OCI-LY3 (cell line): ENCODE results near the gene PNLIPRP2.

Source experiments
- H2AFZ ChIP-seq: fragments of 200-600, 300-600 bp; shearing (Covaris generic); 2 replicates; pipeline ENCODE4 v1.6.0; 2014; ENCODE audit warnings: antibody characterized with exemption, low read depth, low read length
- H3K27ac ChIP-seq: fragments of 200-600, 300-600 bp; sonication (generic); 2 replicates; pipeline ENCODE4 v1.5.1; 2014; ENCODE audit warnings: mild to moderate bottlenecking, low read length, moderate library complexity, mixed read lengths
- H3K27me3 ChIP-seq: fragments of 200-600, 300-600 bp; sonication (generic); 2 replicates; pipeline ENCODE4 v1.6.1; 2014; ENCODE audit warnings: low read depth, low read length, mixed read lengths
- H3K36me3 ChIP-seq: fragments of 200-600, 300-600 bp; sonication (generic); replicated peaks from 2 replicates; pipeline ENCODE3; 2014; ENCODE audit warnings: low read depth, low read length, mixed read lengths
- H3K4me1 ChIP-seq: fragments of 300-600, 200-600 bp; sonication (generic); 2 replicates; pipeline ENCODE4 v1.6.1; 2014; ENCODE audit warnings: low read length, mixed read lengths
- H3K4me2 ChIP-seq: fragments of 200-600, 300-600 bp; sonication (generic); 2 replicates; pipeline ENCODE4 v1.6.1; 2014; ENCODE audit warnings: low read length, mixed read lengths
- H3K4me3 ChIP-seq: fragments of 300-600, 200-600 bp; sonication (generic); 2 replicates; pipeline ENCODE4 v1.5.1; 2014; ENCODE audit warnings: antibody characterized with exemption, mild to moderate bottlenecking, low read length, moderate library complexity
- H3K79me2 ChIP-seq: fragments of 300-600, 200-600 bp; shearing (Covaris generic); 2 replicates; pipeline ENCODE4 v1.6.1; 2014; ENCODE audit warnings: mild to moderate bottlenecking, low read length, mixed read lengths
- H3K9ac ChIP-seq: fragments of 300-600, 200-600 bp; shearing (Covaris generic); 2 replicates; pipeline ENCODE4 v1.6.0; 2014; ENCODE audit warnings: mild to moderate bottlenecking, low read length, moderate library complexity
- H3K9me3 ChIP-seq: fragments of 200-600, 300-600 bp; shearing (Covaris generic); 2 replicates; pipeline ENCODE4 v1.6.1; 2014; ENCODE audit warnings: low read length, mixed read lengths; ENCODE audit not compliant: insufficient read depth
- H4K20me1 ChIP-seq: fragments of 200-600, 300-600 bp; sonication (generic); 2 replicates; pipeline ENCODE4 v1.6.1; 2016; ENCODE audit warnings: low read length, mixed read lengths; ENCODE audit not compliant: insufficient read depth
- EZH2phosphoT487 ChIP-seq: fragments of 200-600 bp; shearing (Covaris generic); IDR thresholded peaks from 2 replicates; pipeline ENCODE4 v1.6.1; 2018; ENCODE audit warnings: antibody characterized with exemption, mixed run types, low read depth
- TF ChIP-seq, protein P1 (sequence below): fragments of 200-600, 300-600 bp; sonication (generic); IDR thresholded peaks from 2 replicates; pipeline ENCODE4 v1.5.1; 2014; ENCODE audit warnings: antibody characterized with exemption, low read length, low read depth

The PNLIPRP2 gene

DNA sequence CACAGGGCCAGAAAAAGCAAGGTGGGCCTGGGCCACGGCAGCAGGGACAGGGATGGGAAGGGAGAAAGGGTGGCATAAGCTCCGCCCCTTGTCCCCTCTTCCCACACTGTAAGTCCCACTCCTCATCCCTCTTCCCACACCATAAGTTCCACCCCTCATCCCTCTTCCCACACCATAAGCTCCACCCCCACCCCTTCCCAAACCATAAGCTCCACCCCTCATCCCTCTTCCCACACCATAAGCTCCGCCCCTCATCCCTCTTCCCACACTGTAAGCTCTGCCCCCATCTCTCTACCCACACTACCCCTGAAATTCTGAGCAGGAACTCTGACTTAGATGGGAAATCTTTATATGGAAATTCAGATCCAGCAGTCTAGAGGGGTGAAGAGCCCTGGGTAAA lies 65.9 kb downstream of the PNLIPRP2 start:
- TF ChIP-seq EZH2phosphoT487 = no peak
- TF ChIP-seq, protein P1, sequence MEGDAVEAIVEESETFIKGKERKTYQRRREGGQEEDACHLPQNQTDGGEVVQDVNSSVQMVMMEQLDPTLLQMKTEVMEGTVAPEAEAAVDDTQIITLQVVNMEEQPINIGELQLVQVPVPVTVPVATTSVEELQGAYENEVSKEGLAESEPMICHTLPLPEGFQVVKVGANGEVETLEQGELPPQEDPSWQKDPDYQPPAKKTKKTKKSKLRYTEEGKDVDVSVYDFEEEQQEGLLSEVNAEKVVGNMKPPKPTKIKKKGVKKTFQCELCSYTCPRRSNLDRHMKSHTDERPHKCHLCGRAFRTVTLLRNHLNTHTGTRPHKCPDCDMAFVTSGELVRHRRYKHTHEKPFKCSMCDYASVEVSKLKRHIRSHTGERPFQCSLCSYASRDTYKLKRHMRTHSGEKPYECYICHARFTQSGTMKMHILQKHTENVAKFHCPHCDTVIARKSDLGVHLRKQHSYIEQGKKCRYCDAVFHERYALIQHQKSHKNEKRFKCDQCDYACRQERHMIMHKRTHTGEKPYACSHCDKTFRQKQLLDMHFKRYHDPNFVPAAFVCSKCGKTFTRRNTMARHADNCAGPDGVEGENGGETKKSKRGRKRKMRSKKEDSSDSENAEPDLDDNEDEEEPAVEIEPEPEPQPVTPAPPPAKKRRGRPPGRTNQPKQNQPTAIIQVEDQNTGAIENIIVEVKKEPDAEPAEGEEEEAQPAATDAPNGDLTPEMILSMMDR = no peak

GRCh38 chr10:116687633-116688032 lies 66.9 kb downstream of the PNLIPRP2 start:
- Histone ChIP-seq H3K4me2 (no peak overlapping the region), H3K9ac (no peak overlapping the region), H3K27ac (no peak overlapping the region), H3K4me1 (no peaks in the 10 kb centered on the region), H4K20me1 (no peaks in the 10 kb centered on the region), H2AFZ (no peak overlapping the region), H3K79me2 (no peaks in the 10 kb centered on the region), H3K4me3 (no peak overlapping the region), H3K36me3 (no peaks in the 10 kb centered on the region), H3K9me3 (no peaks in the 10 kb centered on the region), H3K27me3 (no peaks in the 10 kb centered on the region)
- TF ChIP-seq EZH2phosphoT487 = no peak
- TF ChIP-seq, protein P1 = no peak

More for the DNA sequence above, 65.9 kb downstream of the PNLIPRP2 start:
- no peak overlapping the region for H3K4me3 ChIP-seq
- H3K4me1 ChIP-seq = no peaks in the 10 kb centered on the region
- no peaks in the 10 kb centered on the region for H4K20me1 ChIP-seq
- H3K9me3 ChIP-seq = no peaks in the 10 kb centered on the region
- no peak overlapping the region for H2AFZ ChIP-seq
- H3K79me2 ChIP-seq = no peaks in the 10 kb centered on the region
- H3K27me3 ChIP-seq = no peaks in the 10 kb centered on the region
- no peak overlapping the region for H3K4me2 ChIP-seq
- no peaks in the 10 kb centered on the region for H3K36me3 ChIP-seq
- no peak overlapping the region for H3K27ac ChIP-seq
- H3K9ac ChIP-seq = no peak overlapping the region

DNA sequence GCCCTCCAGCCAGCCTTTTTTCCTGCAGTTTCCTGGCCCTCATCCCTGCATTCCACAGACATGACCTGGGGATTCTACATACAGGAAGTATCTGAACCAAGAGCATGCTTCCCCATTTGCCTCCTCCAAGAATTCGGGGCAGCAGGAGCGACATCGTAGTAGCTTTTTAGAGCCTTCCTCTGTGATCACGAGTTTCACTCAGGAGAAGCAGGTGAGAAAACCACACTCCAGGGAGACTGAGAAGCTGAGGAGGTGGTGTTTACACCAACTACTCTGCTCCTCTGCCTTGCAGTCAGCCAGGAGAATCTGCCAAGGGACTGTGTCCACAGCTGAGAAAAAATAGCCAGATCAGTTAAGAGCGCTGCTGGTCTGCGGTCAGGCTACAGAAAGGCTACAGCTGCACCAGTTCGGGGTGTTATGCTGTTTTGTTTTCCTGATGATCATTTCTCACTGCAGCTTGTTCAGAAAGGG lies 67.5 kb downstream of the PNLIPRP2 start:
- no peak overlapping the region for H3K9ac ChIP-seq
- H3K4me1 ChIP-seq = no peaks in the 10 kb centered on the region
- TF ChIP-seq, protein P1 = no peak
- no peak for TF ChIP-seq EZH2phosphoT487
- H3K4me2 ChIP-seq = no peak overlapping the region
- no peaks in the 10 kb centered on the region for H3K36me3 ChIP-seq
- H2AFZ ChIP-seq = no peak overlapping the region
- H3K27ac ChIP-seq = no peak overlapping the region
- no peaks in the 10 kb centered on the region for H3K27me3 ChIP-seq
- H3K9me3 ChIP-seq = no peaks in the 10 kb centered on the region
- H3K79me2 ChIP-seq = no peaks in the 10 kb centered on the region
- H3K4me3 ChIP-seq = no peak overlapping the region
- H4K20me1 ChIP-seq = no peaks in the 10 kb centered on the region

- no peak overlapping the region for H2AFZ ChIP-seq
- no peaks in the 10 kb centered on the region for H3K9me3 ChIP-seq
- H3K4me3 ChIP-seq = no peak overlapping the region
- H3K27ac ChIP-seq = no peak overlapping the region
- no peaks in the 10 kb centered on the region for H3K4me1 ChIP-seq
- no peaks in the 10 kb centered on the region for H3K79me2 ChIP-seq
- TF ChIP-seq, protein P1 = no peak
- TF ChIP-seq EZH2phosphoT487 = no peak
- H3K27me3 ChIP-seq = no peaks in the 10 kb centered on the region
- no peaks in the 10 kb centered on the region for H3K36me3 ChIP-seq
- H3K9ac ChIP-seq = no peak overlapping the region
- H4K20me1 ChIP-seq = no peaks in the 10 kb centered on the region
- H3K4me2 ChIP-seq = no peak overlapping the region
Observed at GRCh38 chr10:116688741-116689495, 68.2 kb downstream of the PNLIPRP2 start.
